K562 (cell line): ENCODE measurements around the gene TRAF3IP3. TPM values are rescaled to one million over a fixed set of nuclear protein-coding genes. Genes with fewer than 3 reads are reported as not detected.

Experiments used
- ATAC-seq: fragments of 200-7000 bp; cut with Tn5 transposase; 3 replicates; pipeline ENCODE4 v1.9.1; 2020; ENCODE audit warnings: moderate library complexity
- BruUV-seq: library from RNA; stranded (reverse); fragments of 400-500 nt; replicated peaks from 2 replicates; lab custom pipeline; 2021; lab: Mats Ljungman, UMichigan
- CTCF ChIA-PET: fragments of 300-600 bp; formaldehyde crosslinking; extraction: SDS; loops from one replicate; lab custom pipeline; 2021; ENCODE audit warnings: low intra/inter-chr PET ratio; lab: Yijun Ruan, JAX
- POLR2A ChIA-PET: fragments of 300-600, 350-650 bp; sonication (Branson Sonifier 250); formaldehyde crosslinking; extraction: SDS; loops from one replicate; lab custom pipeline; 2021; ENCODE audit warnings: antibody characterized with exemption, inconsistent platforms; lab: Yijun Ruan, JAX
- DNase-seq, 4 experiments: peaks; one replicate each; pipeline versions ENCODE4 v3.0.0 to v3.0.0-alpha.2; 2011 to 2018; ENCODE audit warnings: low spot score in 3 of 4, mixed read lengths in 3 of 4; ENCODE audit errors: extremely low read depth in 1 of 4
- FAIRE-seq: peaks from 2 replicates; lab custom pipeline; 2011; peaks lifted over from hg19 to GRCh38; lab: Jason Lieb, UNC
- H2AFZ ChIP-seq: 2 replicates; pipeline ENCODE4 v1.6.0; 2011; ENCODE audit warnings: low read depth, low read length, control low read depth, inconsistent platforms
- H3K27ac ChIP-seq: fragments of 200-600 bp; 3 replicates; pipeline ENCODE4 v1.8.0; 2011; ENCODE audit warnings: low read depth, mild to moderate bottlenecking, control low read depth, inconsistent platforms, low read length, moderate library complexity, mixed read lengths; ENCODE audit errors: extremely low read depth
- H3K27me3 ChIP-seq, 2 experiments: fragments of 300-600 bp in 1 of 2; 2 replicates in 1 of 2; 3 replicates in 1 of 2; pipeline versions ENCODE4 v1.6.0 to v1.8.0; 2011; ENCODE audit warnings: inconsistent platforms in 2 of 2, low read length in 2 of 2, mild to moderate bottlenecking in 1 of 2, mixed read lengths in 1 of 2, moderate library complexity in 1 of 2; ENCODE audit not compliant: control insufficient read depth in 2 of 2, insufficient read depth in 2 of 2
- H3K36me3 ChIP-seq: fragments of 300-600 bp; 3 replicates; pipeline ENCODE4 v1.8.0; 2011; ENCODE audit warnings: mild to moderate bottlenecking, low read length, inconsistent platforms; ENCODE audit not compliant: control insufficient read depth, insufficient read depth
- H3K4me1 ChIP-seq, 2 experiments: fragments of 200-600 bp in 1 of 2; replicated peaks in 1 of 2; 2 replicates in 1 of 2; 3 replicates in 1 of 2; pipeline versions ENCODE4 v1.5.1 to v1.8.0; 2011; ENCODE audit warnings: inconsistent platforms in 2 of 2, low read length in 2 of 2, mild to moderate bottlenecking in 1 of 2, mixed read lengths in 1 of 2, moderate library complexity in 1 of 2; ENCODE audit not compliant: control insufficient read depth in 2 of 2, insufficient read depth in 2 of 2
- H3K4me2 ChIP-seq: 2 replicates; pipeline ENCODE4 v1.6.1; 2011; ENCODE audit warnings: low read length, control low read depth, inconsistent platforms, mixed read lengths; ENCODE audit not compliant: insufficient read depth
- H3K4me3 ChIP-seq: fragments of 200-600 bp; sonication (generic), shearing (Covaris generic); 2 replicates; pipeline ENCODE4 v1.5.1; 2016; ENCODE audit warnings: control low read depth, inconsistent platforms
- H3K79me2 ChIP-seq: fragments of 200-600 bp; 3 replicates; pipeline ENCODE4 v1.8.0; 2011; ENCODE audit warnings: low read length, inconsistent platforms; ENCODE audit not compliant: control insufficient read depth, insufficient read depth
- H3K9ac ChIP-seq, 2 experiments: 2 replicates each; pipeline versions ENCODE4 v1.6.0 to v1.6.1; 2011; ENCODE audit warnings: low read depth in 2 of 2, low read length in 2 of 2, control low read depth in 1 of 2, inconsistent platforms in 1 of 2, mild to moderate bottlenecking in 1 of 2, mixed read lengths in 1 of 2; ENCODE audit not compliant: insufficient read depth in 1 of 2
- H3K9me1 ChIP-seq: one replicate; pipeline ENCODE4 v1.6.0; 2011; ENCODE audit warnings: inconsistent platforms, mild to moderate bottlenecking, low read length, moderate library complexity; ENCODE audit not compliant: control insufficient read depth, insufficient read depth
- H3K9me3 ChIP-seq: replicated peaks from 2 replicates; pipeline ENCODE4 v1.5.1; 2011; ENCODE audit warnings: low read depth, low read length, inconsistent platforms; ENCODE audit not compliant: control insufficient read depth, insufficient read depth
- H4K20me1 ChIP-seq: replicated peaks from 2 replicates; pipeline ENCODE4 v1.6.1; 2011; ENCODE audit warnings: low read length, inconsistent platforms, mixed read lengths; ENCODE audit not compliant: control insufficient read depth, insufficient read depth
- BRD4 ChIP-seq: fragments of 200-600 bp; sonication (generic); IDR thresholded peaks from 2 replicates; pipeline ENCODE4 v1.6.1; 2017; ENCODE audit warnings: inconsistent platforms
- FOXJ2 ChIP-seq: fragments of 200-800 bp; sonication (Bioruptor generic); IDR thresholded peaks from 2 replicates; pipeline ENCODE4 v1.6.1; 2016; ENCODE audit warnings: missing genetic modification characterization, missing compliant biosample characterization
- HIVEP1 ChIP-seq: fragments of 250-450 bp; sonication (Bioruptor Pico); IDR thresholded peaks from 2 replicates; pipeline ENCODE4 v1.4.0; 2020; ENCODE audit warnings: mild to moderate bottlenecking
- MAFG ChIP-seq: fragments of 450-650 bp; conservative IDR thresholded peaks from 2 replicates; pipeline ENCODE4 v1.6.1; 2016; ENCODE audit warnings: missing genetic modification characterization, missing compliant biosample characterization
- WGBS: fragments of 100-300 bp; shearing (Covaris generic); methylation state at CpG from one replicate; pipeline ENCODE4 v1.1.6; 2016; ENCODE audit warnings: low coverage, mixed read lengths; ENCODE audit not compliant: insufficient coverage; ENCODE audit errors: missing lambda C conversion rate; 5-methylcytosine and 5-hydroxymethylcytosine counted together
- in situ Hi-C: fragments of 300-500 bp; cut with MboI; formaldehyde crosslinking; loops from 4 replicates; pipeline ENCODE4 v1.15.0; 2018; ENCODE audit warnings: inconsistent platforms, mixed read lengths
- intact Hi-C: fragments of 100-400 bp; cut with micrococcal nuclease; formaldehyde crosslinking; loops from 2 replicates; pipeline ENCODE4 v1.14.2; 2022
- polyA plus RNA-seq, 8 experiments: library from polyadenylated mRNA; depleted of rRNA in 4 of 8; stranded (reverse) in 5 of 8; unstranded in 3 of 8; fragments of >200 nt; fragmentation: Nextera tagmentation in 2 of 8; fragmentation: Illumina TruSeq in 1 of 8; extraction: Ambion mirVana in 2 of 8; extraction: Trizol in 1 of 8; gene quantifications; 2 replicates each; pipeline versions ENCODE4 v1.2.1 to v1.2.3, GENCODE V29; 2011 to 2014; ENCODE audit warnings: inconsistent platforms in 1 of 8, missing spikeins in 1 of 8
- total RNA-seq, 7 experiments: library from RNA; depleted of rRNA in 6 of 7; stranded (reverse); fragments of >200 nt in 6 of 7; fragmentation: Illumina TruSeq in 2 of 7; extraction: Trizol in 2 of 7; gene quantifications; 2 replicates each; pipeline versions ENCODE4 v1.2.1 to v1.2.3, GENCODE V29; 2011 to 2021; ENCODE audit warnings: low replicate concordance in 1 of 7
- TF ChIP-seq, protein P1 (sequence below): fragments of 450-650 bp; IDR thresholded peaks from 2 replicates; pipeline ENCODE4 v1.6.1; 2016; ENCODE audit warnings: mild to moderate bottlenecking, moderate library complexity

Gene TRAF3IP3
- total and polyA plus RNA-seq, 9 of the 15 experiments (the other 6 are each of a cell fraction or from before 2014, with no cell fraction given): 0.06 to 1.1 (median 0.31) TPM

DNA sequence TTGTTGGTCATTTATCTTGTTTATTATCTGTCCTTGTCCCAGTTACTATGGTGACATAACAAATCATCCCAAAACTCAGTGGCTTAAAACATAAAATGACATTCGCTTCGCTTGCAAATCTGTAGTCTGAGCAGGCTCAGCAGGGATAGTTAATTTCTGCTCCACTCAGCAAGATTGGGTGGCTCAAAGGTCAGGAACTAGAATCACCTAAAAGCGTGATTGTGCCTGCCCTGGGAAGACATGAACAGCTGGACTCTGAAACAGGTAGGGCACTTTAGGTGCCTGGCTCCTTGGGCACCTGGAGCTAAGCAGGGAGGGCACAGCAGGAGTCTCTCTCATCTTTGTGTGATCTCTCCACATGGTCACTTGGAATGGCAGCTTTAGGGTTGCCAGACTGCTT is 14.7 kb upstream of the TRAF3IP3 start:
- TF ChIP-seq, protein P1, sequence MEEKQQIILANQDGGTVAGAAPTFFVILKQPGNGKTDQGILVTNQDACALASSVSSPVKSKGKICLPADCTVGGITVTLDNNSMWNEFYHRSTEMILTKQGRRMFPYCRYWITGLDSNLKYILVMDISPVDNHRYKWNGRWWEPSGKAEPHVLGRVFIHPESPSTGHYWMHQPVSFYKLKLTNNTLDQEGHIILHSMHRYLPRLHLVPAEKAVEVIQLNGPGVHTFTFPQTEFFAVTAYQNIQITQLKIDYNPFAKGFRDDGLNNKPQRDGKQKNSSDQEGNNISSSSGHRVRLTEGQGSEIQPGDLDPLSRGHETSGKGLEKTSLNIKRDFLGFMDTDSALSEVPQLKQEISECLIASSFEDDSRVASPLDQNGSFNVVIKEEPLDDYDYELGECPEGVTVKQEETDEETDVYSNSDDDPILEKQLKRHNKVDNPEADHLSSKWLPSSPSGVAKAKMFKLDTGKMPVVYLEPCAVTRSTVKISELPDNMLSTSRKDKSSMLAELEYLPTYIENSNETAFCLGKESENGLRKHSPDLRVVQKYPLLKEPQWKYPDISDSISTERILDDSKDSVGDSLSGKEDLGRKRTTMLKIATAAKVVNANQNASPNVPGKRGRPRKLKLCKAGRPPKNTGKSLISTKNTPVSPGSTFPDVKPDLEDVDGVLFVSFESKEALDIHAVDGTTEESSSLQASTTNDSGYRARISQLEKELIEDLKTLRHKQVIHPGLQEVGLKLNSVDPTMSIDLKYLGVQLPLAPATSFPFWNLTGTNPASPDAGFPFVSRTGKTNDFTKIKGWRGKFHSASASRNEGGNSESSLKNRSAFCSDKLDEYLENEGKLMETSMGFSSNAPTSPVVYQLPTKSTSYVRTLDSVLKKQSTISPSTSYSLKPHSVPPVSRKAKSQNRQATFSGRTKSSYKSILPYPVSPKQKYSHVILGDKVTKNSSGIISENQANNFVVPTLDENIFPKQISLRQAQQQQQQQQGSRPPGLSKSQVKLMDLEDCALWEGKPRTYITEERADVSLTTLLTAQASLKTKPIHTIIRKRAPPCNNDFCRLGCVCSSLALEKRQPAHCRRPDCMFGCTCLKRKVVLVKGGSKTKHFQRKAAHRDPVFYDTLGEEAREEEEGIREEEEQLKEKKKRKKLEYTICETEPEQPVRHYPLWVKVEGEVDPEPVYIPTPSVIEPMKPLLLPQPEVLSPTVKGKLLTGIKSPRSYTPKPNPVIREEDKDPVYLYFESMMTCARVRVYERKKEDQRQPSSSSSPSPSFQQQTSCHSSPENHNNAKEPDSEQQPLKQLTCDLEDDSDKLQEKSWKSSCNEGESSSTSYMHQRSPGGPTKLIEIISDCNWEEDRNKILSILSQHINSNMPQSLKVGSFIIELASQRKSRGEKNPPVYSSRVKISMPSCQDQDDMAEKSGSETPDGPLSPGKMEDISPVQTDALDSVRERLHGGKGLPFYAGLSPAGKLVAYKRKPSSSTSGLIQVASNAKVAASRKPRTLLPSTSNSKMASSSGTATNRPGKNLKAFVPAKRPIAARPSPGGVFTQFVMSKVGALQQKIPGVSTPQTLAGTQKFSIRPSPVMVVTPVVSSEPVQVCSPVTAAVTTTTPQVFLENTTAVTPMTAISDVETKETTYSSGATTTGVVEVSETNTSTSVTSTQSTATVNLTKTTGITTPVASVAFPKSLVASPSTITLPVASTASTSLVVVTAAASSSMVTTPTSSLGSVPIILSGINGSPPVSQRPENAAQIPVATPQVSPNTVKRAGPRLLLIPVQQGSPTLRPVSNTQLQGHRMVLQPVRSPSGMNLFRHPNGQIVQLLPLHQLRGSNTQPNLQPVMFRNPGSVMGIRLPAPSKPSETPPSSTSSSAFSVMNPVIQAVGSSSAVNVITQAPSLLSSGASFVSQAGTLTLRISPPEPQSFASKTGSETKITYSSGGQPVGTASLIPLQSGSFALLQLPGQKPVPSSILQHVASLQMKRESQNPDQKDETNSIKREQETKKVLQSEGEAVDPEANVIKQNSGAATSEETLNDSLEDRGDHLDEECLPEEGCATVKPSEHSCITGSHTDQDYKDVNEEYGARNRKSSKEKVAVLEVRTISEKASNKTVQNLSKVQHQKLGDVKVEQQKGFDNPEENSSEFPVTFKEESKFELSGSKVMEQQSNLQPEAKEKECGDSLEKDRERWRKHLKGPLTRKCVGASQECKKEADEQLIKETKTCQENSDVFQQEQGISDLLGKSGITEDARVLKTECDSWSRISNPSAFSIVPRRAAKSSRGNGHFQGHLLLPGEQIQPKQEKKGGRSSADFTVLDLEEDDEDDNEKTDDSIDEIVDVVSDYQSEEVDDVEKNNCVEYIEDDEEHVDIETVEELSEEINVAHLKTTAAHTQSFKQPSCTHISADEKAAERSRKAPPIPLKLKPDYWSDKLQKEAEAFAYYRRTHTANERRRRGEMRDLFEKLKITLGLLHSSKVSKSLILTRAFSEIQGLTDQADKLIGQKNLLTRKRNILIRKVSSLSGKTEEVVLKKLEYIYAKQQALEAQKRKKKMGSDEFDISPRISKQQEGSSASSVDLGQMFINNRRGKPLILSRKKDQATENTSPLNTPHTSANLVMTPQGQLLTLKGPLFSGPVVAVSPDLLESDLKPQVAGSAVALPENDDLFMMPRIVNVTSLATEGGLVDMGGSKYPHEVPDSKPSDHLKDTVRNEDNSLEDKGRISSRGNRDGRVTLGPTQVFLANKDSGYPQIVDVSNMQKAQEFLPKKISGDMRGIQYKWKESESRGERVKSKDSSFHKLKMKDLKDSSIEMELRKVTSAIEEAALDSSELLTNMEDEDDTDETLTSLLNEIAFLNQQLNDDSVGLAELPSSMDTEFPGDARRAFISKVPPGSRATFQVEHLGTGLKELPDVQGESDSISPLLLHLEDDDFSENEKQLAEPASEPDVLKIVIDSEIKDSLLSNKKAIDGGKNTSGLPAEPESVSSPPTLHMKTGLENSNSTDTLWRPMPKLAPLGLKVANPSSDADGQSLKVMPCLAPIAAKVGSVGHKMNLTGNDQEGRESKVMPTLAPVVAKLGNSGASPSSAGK: no peak
- no peak for TF ChIP-seq HIVEP1 (CRISPR knock-in tag)
- TF ChIP-seq FOXJ2 (tag): 0 out of 2 replicates have a peak, but pooled peaks have one; percentile 25
- TF ChIP-seq BRD4: no peak
- TF ChIP-seq MAFG (tag): 0 out of 2 replicates have a peak, but pooled peaks have one; percentile 14
- POLR2A ChIA-PET: interaction anchor here (0.6 to 1.1 kb wide), 2 partner anchors 172 to 1463 kb away, joined by 4 read pairs; no protein-coding TSS in a partner anchor
- Histone ChIP-seq H3K4me3 (no peak overlapping the region), H3K79me2 (no peaks in the 10 kb centered on the region), H3K27me3 (peaks cover 10 to 28% of the 10 kb centered on the region in 2 experiments), H2AFZ (no peak overlapping the region), H3K4me2 (no peak overlapping the region), H3K4me1 (no peaks in the 10 kb centered on the region; a peak in 1 of 5 replicates), H3K9me1 (no peaks in the 10 kb centered on the region), H3K36me3 (no peaks in the 10 kb centered on the region), H3K27ac (no peak overlapping the region), H4K20me1 (no peaks in the 10 kb centered on the region), H3K9me3 (no peaks in the 10 kb centered on the region), H3K9ac (no peak overlapping the region)
- no TSS peak for BruUV-seq
- intact Hi-C loops: loop anchor here (10.0 kb wide), 1 partner anchor 136 kb away; no protein-coding TSS in a partner anchor
- 2% methylated on average over 3 of the region's 3 CpGs for WGBS
- ATAC-seq (no peak), FAIRE-seq (no peak), DNase-seq (no peak)
- CTCF ChIA-PET: no interaction called here
- in situ Hi-C loops: no loop called here
